G401 (cell line): ENCODE measurements around the gene UMAD1. TPM values are rescaled to one million over a fixed set of nuclear protein-coding genes. Genes with fewer than 3 reads are reported as not detected.
A peak's percentile ranks its signal among the peaks of the same experiment; 100 is the strongest.

Experiments used
- DNase-seq: peaks from one replicate; pipeline ENCODE4 v3.0.0-alpha.2; 2015; ENCODE audit warnings: low spot score
- in situ Hi-C: cut with HindIII; loops from 2 replicates; pipeline ENCODE4 v1.10.0; 2016; ENCODE audit warnings: low sequenced_read_pairs, mixed read lengths
- total RNA-seq: library from RNA; depleted of rRNA; stranded (reverse); fragments of >200 nt; shearing (Covaris generic); gene quantifications from 2 replicates; pipeline ENCODE4 v1.2.3, GENCODE V29; 2014

UMAD1 gene
- total RNA-seq, 1 experiment from 2014 or later, result 42.3 TPM

- in situ Hi-C loops, result no loop called here
- DNase-seq, result peak; percentile 53
These were observed 42.3 kb downstream of the UMAD1 start for GRCh38 chr7:7682861-7683260.

GRCh38 chr7:7686811-7687508, 46.4 kb downstream of the UMAD1 start:
- no peak for DNase-seq
- in situ Hi-C loops, result no loop called here

DNA sequence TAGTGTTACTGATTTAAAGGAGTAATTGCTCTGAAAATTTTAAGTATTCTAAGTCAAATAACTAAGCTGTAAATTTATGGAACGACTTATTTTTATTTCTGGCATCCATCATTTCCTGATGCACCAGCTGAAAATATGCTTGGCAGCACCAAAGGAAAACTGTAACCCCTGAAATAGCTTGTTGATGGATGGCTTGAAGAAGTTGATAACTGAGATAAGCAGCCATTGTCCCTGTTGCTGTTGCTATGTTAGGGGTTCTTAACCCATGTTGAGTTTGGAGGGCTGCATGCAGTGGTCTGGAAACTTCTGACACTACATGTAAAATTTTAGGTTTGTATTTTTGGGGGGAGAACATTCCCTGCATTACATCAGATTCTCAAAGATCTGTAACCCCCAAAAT, 47.2 kb downstream of the UMAD1 start:
- DNase-seq, result peak; percentile 21
- in situ Hi-C loops, result no loop called here

DNA sequence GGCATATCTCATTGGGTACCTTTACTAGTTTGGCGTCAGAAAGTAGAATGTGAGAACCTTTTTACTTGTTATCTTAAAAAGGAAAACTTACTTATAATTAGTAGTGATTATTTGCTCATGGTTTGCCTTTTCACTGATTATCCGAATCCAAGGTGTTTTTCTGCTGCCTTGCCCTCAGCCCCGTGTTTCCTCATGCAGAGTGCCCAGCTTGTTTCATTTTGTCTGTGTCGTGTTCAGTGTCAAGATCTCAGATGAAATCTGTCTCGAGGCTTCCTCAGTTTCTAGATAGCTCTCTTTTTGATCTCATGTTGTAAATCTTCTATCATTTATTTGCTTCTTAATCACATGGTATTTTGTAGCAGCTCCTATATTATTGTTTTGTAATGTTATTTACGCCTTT, 47.8 kb downstream of the UMAD1 start:
- in situ Hi-C loops, result no loop called here
- peak; percentile 57 for DNase-seq

- in situ Hi-C loops, result no loop called here
These were observed 48.4 kb downstream of the UMAD1 start for GRCh38 chr7:7688956-7689355.

GRCh38 chr7:7693881-7694280, 53.3 kb downstream of the UMAD1 start:
- no peak for DNase-seq
- in situ Hi-C loops, result no loop called here

More at GRCh38 chr7:7688956-7689355, 48.4 kb downstream of the UMAD1 start:
- no peak for DNase-seq

DNA sequence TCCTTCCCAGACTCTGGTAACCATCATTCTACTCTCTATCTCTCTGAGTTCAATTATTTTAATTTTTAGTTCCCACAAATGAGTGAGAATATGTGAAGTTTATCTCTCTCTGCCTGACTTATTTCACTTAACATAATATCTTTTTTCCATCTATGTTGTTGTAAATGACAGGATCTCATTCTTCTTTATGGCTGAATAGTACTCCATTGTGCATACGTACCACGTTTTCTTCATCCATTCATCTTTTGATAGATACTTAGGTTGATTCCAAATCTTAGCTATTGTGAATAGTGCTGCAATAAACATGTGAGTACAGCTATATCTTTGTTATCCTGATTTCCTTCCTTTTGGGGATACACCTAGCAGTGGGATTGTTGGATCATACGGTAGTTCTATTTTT, 54.0 kb downstream of the UMAD1 start:
- in situ Hi-C loops, result no loop called here
- DNase-seq, result no peak

DNA sequence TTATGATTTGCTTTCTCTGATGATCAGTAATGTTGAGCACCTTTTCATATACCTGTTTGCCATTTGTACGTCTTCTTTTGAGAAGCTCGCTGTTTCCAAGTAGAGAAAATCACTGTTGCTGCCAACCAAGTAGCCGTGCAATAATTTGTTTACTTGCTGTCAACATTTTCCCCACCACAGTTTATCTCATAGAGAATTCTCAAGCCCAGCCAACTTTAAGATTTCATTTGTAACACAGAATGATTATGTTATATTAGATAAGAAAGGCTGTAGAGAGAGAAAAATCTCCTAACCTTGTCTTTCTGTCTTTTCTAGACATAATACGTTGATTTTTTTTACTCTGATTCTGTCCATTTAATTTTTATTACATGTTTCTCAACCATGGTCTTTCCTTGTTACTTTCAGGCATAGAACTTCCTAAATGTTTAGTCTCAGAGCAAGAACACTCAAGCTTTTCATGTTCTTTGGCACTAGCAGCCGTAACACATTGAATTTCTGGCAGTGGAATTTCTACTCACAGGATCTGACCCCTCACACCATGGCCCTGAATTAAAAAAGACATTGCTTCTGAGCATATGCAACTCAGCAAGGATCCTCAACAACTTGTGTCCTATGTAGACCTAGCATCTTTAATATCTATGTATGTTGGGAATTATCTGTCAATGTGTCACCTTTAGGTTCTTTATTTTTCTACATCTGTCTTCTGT, 54.7 kb downstream of the UMAD1 start:
- DNase-seq, result peak; percentile 40
- in situ Hi-C loops, result no loop called here

DNA sequence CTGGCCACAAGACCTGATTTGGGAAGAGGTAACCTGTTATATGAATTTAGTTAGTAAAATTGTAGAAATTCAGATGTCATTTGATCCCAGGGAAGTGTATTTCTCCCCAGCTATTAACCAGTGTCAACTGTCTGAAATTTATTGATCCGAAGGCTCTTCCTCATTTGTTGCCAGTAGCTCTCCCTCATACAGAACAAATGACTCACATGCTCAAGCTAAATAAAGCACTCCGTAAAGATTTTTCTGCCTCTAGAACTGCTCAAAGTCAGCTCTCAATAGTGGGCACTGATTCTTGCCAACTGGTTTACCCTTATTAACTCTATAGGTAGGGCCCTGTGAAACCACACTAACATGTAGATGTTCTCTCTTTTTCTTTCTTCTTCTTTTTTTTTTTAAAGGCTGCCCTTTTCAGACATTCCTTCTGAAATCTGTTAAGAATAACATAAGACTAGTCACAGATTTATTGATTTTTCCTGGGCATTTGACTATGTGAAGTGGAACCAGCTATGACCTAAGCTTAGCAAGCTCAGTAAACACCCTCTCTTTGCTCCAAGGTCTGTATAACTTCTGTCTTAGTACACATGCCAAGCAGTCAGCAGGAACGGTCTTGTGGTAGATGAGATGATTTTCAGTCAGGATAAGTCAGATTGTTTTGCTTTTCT, 56.0 kb downstream of the UMAD1 start:
- in situ Hi-C loops, result no loop called here
- DNase-seq, result no peak

- no peak for DNase-seq
- in situ Hi-C loops, result no loop called here
These were observed 58.4 kb downstream of the UMAD1 start for GRCh38 chr7:7698930-7699329.

DNA sequence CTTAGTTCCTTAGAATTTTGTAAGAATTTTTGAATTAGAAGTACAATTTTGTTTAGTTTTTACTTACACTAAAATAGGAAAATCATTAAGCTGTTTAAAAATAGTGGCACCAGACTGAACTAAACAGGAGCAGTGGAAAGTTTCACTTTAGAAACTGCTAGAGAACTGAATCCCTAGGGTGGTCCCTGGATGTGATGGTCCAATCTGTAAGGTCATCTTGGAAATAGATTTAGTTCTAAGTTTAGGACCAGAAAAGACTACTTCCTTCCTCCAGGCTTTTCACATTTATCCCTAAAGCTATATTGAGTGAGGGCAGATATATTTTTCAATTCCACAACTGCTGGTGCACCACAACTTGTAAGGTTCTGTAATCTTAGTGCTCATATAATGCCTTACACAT, 58.8 kb downstream of the UMAD1 start:
- in situ Hi-C loops, result no loop called here
- no peak for DNase-seq

DNA sequence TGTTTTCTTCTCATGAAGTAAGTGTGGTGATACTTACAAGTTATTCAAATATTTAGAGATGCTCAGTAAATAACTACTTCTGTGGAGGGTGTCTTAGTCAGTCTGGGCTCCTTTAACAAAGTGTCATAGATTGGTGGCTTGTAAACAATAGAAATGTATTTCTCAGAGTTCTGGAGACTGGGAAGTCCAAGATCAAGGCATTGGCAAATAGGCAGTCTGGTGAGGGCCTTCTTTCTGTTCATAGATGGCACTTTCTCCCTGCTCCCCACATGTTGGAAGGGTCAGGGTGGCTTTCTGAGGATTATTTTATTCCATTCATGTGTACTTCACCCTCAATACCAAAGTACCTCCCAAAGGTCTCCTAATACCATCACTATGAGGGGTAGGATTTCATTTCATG, 59.4 kb downstream of the UMAD1 start:
- no peak for DNase-seq
- in situ Hi-C loops, result no loop called here

GRCh38 chr7:7701527-7701926, 61.0 kb downstream of the UMAD1 start:
- DNase-seq, result no peak
- in situ Hi-C loops, result no loop called here

- DNase-seq, result no peak
- in situ Hi-C loops, result no loop called here
These were observed 62.3 kb downstream of the UMAD1 start for GRCh38 chr7:7702826-7703225.

DNA sequence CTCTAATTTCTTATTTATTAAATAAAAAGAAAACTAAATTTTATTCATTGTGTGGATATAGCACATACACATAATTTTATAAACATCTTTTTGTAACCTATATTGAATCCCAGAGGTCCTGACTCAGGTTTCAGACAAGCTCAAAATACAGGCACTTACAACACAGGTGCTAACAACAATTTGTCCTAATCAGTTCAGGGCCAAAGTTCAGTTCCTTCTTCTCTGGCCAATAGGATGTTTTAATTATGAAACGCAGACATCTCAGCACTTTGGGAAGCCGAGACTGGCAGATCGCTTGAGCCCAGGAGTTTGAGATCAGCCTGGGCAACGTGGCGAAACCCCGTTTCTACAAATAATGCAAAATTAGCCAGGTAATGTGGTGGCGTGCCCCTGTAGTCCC, 62.9 kb downstream of the UMAD1 start:
- DNase-seq, result no peak
- in situ Hi-C loops, result no loop called here

DNA sequence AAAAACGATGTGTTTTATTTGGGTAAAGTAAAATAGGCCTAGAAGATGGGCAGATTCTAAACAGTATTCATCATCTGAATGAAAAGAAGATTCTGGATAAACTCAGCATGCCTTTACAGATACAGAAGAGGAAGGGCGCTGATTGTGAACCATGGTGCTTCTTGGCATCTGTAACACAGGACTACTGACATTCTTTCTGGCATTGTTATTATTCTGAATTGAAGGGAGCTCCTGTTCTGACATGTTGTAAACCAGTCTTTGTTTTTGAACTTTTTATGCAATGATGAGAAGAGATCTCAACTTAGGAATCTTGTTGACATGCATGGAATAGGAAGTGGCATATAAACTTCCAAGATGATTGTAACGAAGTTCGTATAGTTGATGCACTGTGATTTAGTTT, 64.3 kb downstream of the UMAD1 start:
- no peak for DNase-seq
- in situ Hi-C loops, result no loop called here

- in situ Hi-C loops, result no loop called here
These were observed 64.8 kb downstream of the UMAD1 start for GRCh38 chr7:7705318-7705717.

DNA sequence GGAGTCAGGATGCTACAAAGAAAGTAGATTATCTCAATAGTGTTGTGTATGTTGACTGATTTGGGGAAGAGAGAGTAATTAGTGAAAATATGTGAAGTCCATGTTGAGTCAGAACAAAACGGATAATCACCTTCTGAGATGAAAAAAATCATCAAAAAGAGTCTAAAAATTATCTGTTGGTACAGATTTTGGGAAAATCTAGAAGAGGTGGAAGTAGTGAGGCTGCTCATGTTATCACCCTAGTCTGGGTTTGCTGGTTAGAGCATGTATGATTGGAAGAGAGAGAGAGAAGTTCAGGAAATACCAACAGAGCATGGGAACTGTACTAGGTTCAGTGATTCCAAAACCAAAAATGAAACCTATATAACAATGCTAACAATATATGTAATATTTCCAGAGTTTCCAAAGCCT, 65.6 kb downstream of the UMAD1 start:
- no peak for DNase-seq
- in situ Hi-C loops, result no loop called here

More at GRCh38 chr7:7705318-7705717, 64.8 kb downstream of the UMAD1 start:
- no peak for DNase-seq

DNA sequence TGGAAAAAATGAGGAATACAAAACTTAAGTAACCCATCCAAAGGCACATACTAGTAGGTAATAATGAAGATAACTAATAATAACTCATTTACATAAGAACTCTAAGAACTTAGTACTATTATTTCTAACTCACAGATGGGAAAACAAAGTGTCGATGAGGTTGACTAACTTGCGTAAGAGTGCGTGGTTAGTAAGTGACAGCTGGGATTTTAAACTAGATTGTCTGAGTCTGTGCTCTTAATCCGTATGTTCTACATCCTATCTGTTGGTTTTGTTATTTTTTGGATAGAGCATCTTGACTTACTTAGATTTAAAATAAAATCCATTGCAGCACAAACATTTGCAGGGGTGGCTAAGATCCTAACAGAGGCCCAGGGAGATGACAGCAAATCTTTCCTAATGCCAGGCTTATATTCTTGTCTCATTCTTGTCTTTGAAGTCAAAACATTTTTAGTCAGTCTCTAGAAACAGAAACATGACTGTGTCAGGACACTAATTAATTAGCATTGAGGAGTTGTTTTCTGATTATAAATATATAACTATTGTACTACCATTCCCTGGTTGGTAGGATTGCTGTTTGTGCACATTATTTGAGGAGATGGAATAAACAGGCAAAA, 66.1 kb downstream of the UMAD1 start:
- in situ Hi-C loops, result no loop called here
- no peak for DNase-seq

DNA sequence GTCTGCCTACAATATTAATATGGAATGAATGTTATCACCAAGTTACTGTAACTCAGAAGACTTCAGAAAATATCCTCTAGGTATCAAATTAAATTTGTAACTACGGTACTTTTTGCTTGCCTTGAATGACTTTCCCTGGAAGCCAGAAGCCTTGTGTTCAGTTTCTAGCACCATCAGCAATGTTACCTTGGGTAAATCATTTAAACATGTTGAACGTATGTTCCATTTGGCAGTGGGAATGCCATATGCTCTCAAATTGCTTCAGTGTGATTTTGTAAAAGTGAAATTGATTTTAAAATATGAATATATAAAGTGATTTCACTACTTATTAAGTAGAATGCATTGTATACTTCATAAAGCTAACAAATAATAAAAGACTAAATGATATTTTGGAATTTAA, 66.7 kb downstream of the UMAD1 start:
- in situ Hi-C loops, result no loop called here
- DNase-seq, result no peak
